ENCODE measurements around the gene ADCY2. TPM values are rescaled to one million over a fixed set of nuclear protein-coding genes. Genes with fewer than 3 reads are reported as not detected.

The ADCY2 gene
- total RNA-seq, 1 donor from 2014 or later, result 0.95 TPM

DNA sequence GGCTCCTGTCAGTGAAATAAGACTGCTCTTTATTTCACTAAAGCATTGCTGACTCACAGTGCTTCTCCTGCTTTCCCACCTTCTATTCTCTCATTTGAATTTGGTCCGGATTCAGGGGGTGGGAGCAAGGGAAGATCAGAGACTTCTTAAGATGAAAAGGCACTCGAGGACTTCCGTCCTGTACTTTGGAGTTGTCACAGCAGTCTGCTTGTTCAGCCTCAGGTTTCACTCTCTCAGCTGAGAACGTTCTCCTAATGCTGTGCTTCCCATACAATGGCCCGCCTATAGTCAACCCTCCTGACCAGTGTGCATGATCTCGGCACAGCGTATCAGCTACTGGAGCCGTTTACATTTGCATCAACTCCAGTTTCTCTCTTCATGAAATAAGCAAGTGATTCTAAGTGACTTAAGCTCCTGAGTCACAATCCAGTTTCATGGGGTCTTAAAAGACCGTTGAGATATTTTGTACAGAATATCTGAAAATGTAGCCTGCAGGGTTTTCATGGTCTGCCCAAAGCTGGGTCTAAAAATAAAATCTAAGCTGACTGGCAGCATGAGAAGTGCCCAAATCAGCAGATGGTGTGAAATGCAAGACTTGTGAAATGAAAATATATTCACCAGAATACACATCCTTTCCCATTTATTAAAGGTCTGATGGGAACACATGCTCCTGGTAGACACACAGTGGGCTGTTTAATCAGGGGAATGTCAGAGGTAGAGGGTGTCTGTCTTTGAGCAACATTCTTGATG lies 145.0 kb downstream of the ADCY2 start:
- DNase-seq (ENCODE audit: low spot score), result no peak
- Mint-ChIP-seq H3K27ac (ENCODE audit: unreplicated experiment) (no peak overlapping the region), H3K27me3 (ENCODE audit: low read depth) (peaks cover 13% of the 10 kb centered on the region), H3K36me3 (ENCODE audit: low read depth) (no peaks in the 10 kb centered on the region), H3K4me3 (ENCODE audit: unreplicated experiment) (peak overlapping the region; percentile 28), H3K9me3 (ENCODE audit: low read depth) (no peaks in the 10 kb centered on the region), H3K4me1 (ENCODE audit: low read depth) (peaks cover 4% of the 10 kb centered on the region)
- TF ChIP-seq, protein P1, sequence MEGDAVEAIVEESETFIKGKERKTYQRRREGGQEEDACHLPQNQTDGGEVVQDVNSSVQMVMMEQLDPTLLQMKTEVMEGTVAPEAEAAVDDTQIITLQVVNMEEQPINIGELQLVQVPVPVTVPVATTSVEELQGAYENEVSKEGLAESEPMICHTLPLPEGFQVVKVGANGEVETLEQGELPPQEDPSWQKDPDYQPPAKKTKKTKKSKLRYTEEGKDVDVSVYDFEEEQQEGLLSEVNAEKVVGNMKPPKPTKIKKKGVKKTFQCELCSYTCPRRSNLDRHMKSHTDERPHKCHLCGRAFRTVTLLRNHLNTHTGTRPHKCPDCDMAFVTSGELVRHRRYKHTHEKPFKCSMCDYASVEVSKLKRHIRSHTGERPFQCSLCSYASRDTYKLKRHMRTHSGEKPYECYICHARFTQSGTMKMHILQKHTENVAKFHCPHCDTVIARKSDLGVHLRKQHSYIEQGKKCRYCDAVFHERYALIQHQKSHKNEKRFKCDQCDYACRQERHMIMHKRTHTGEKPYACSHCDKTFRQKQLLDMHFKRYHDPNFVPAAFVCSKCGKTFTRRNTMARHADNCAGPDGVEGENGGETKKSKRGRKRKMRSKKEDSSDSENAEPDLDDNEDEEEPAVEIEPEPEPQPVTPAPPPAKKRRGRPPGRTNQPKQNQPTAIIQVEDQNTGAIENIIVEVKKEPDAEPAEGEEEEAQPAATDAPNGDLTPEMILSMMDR (IDR thresholded peaks at IDR 0.05), result no peak

DNA sequence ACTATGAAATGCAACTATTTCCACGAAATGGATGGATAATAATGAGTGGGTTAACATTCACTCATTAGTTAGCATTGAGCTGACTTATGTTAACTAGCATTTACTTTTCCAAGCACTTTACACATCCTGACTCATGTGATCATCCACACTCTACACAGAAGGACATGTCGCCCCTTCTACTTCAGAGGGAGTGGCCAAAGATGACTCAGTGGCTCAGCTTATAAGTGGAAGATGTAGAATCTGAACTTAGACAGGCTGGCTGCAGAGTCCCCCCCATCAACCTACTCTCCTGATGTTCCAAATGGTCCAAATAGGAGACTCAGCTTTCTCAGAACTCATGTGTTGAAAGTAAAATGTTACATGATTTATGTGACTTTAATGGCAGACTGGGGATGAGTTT lies 146.0 kb downstream of the ADCY2 start:
- Mint-ChIP-seq H3K36me3 (ENCODE audit: low read depth) (no peaks in the 10 kb centered on the region), H3K27ac (ENCODE audit: unreplicated experiment) (no peak overlapping the region), H3K4me3 (ENCODE audit: unreplicated experiment) (no peak overlapping the region), H3K9me3 (ENCODE audit: low read depth) (no peaks in the 10 kb centered on the region), H3K4me1 (ENCODE audit: low read depth) (peaks cover 4% of the 10 kb centered on the region), H3K27me3 (ENCODE audit: low read depth) (peaks cover 13% of the 10 kb centered on the region)
- TF ChIP-seq, protein P1 (IDR thresholded peaks at IDR 0.05), result no peak
- no peak for DNase-seq (ENCODE audit: low spot score)

DNA sequence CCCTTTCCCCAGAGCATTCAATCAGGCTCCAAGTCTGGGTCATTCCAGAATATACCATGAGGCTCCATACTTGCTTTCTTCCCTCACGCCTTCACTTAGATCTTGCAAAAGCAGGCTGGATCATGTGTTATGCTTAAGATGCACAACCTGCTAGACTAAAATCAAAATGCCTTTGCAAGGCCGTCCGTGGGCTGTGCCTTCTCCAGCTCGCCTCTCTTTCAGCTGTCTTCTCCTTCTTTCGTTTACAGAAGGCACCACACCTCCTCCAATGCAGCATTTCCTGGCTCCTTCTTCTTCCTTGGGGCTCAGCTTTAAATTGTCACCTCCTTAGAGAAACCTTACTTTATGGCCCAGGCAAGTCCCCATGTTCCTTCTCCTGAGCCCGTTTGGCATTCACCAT lies 150.6 kb downstream of the ADCY2 start:
- peaks cover 4% of the 10 kb centered on the region for H3K27me3 Mint-ChIP-seq (ENCODE audit: low read depth)
- H3K9me3 Mint-ChIP-seq (ENCODE audit: low read depth), result no peaks in the 10 kb centered on the region
- no peak overlapping the region for H3K4me3 Mint-ChIP-seq (ENCODE audit: unreplicated experiment)
- no peak overlapping the region for H3K27ac Mint-ChIP-seq (ENCODE audit: unreplicated experiment)
- no peaks in the 10 kb centered on the region for H3K4me1 Mint-ChIP-seq (ENCODE audit: low read depth)
- no peak for DNase-seq (ENCODE audit: low spot score)
- TF ChIP-seq, protein P1 (IDR thresholded peaks at IDR 0.05), result no peak
- no peaks in the 10 kb centered on the region for H3K36me3 Mint-ChIP-seq (ENCODE audit: low read depth)

DNA sequence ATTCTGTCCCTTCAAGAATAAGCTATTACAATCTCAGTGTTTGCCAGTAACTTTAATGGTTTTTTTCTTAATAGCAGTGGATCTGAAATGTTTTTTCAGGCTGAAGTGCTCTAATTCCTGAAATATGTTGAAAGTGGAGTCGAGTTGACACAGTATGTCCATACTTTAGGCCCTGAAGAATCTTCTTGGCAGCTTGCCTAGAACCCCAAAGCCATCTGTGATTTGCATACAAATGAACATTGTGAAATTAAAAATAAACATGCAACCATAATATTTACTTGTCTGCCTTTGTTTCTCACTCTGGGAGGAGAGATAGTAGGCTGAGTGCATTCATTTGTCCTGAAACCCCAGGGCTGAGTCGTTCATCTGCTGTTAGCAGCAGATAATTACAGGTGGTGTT lies 152.7 kb downstream of the ADCY2 start:
- no peaks in the 10 kb centered on the region for H3K9me3 Mint-ChIP-seq (ENCODE audit: low read depth)
- no peaks in the 10 kb centered on the region for H3K36me3 Mint-ChIP-seq (ENCODE audit: low read depth)
- no peaks in the 10 kb centered on the region for H3K4me1 Mint-ChIP-seq (ENCODE audit: low read depth)
- H3K27ac Mint-ChIP-seq (ENCODE audit: unreplicated experiment), result no peak overlapping the region
- DNase-seq (ENCODE audit: low spot score), result no peak
- H3K27me3 Mint-ChIP-seq (ENCODE audit: low read depth), result peaks cover 4% of the 10 kb centered on the region
- no peak overlapping the region for H3K4me3 Mint-ChIP-seq (ENCODE audit: unreplicated experiment)
- TF ChIP-seq, protein P1 (IDR thresholded peaks at IDR 0.05), result no peak

- peaks cover 14% of the 10 kb centered on the region for H3K27me3 Mint-ChIP-seq (ENCODE audit: low read depth)
- H3K36me3 Mint-ChIP-seq (ENCODE audit: low read depth), result no peaks in the 10 kb centered on the region
- DNase-seq (ENCODE audit: low spot score), result no peak
- H3K9me3 Mint-ChIP-seq (ENCODE audit: low read depth), result no peaks in the 10 kb centered on the region
- TF ChIP-seq, protein P1 (IDR thresholded peaks at IDR 0.05), result no peak
- no peak overlapping the region for H3K4me3 Mint-ChIP-seq (ENCODE audit: unreplicated experiment)
- H3K27ac Mint-ChIP-seq (ENCODE audit: unreplicated experiment), result no peak overlapping the region
- no peaks in the 10 kb centered on the region for H3K4me1 Mint-ChIP-seq (ENCODE audit: low read depth)
Observed at GRCh38 chr5:7565559-7565958, 169.6 kb downstream of the ADCY2 start.

Data from chondrocyte (in vitro differentiated cells).